ENCODE results near the gene RERE.
A peak's percentile ranks its signal among the peaks of the same experiment; 100 is the strongest.

The RERE gene

GRCh38 chr1:8711151-8711550 lies 106.3 kb downstream of the RERE start:
- Histone ChIP-seq H3K4me1 (ENCODE audit: insufficient read depth, low read length) (peaks cover 27% of the 10 kb centered on the region), H3K9me3 (ENCODE audit: low read length) (no peaks in the 10 kb centered on the region), H3K27me3 (ENCODE audit: control insufficient read depth in 1 of 2, insufficient read depth in 2 of 2, low read length in 2 of 2) (no peaks in the 10 kb centered on the region), H3K27ac (ENCODE audit: low read depth, low read length) (no peak overlapping the region), H3K36me3 (ENCODE audit: insufficient read depth, low read length) (no peaks in the 10 kb centered on the region), H3K9ac (ENCODE audit: low read length) (no peak overlapping the region), H3K4me3 (ENCODE audit: low read depth in 1 of 2, low read length in 2 of 2) (no peak overlapping the region)

DNA sequence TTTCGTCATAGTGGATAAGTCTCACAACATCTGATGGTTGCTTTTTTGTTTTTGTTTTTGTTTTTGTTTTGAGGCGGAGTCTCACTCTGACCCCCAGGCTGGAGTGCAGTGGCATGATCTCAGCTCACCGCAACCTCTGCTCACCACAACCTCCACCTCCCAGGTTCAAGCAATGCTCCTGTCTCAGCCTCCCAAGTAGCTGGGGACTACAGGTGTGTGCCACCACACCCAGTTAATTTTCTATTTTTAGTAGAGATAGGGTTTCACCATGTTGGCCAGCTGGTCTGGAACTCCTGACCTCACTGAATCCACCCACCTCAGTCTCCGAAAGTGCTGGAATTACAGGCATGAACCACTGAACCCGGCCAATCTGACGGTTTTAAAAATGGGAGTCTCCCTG lies 109.2 kb downstream of the RERE start:
- H3K9me3 ChIP-seq (ENCODE audit: low read length) = no peaks in the 10 kb centered on the region
- H3K9ac ChIP-seq (ENCODE audit: low read length) = no peak overlapping the region
- H3K27me3 ChIP-seq (ENCODE audit: control insufficient read depth in 1 of 2, insufficient read depth in 2 of 2, low read length in 2 of 2) = no peaks in the 10 kb centered on the region
- peaks cover 42% of the 10 kb centered on the region for H3K4me1 ChIP-seq (ENCODE audit: insufficient read depth, low read length)
- no peaks in the 10 kb centered on the region for H3K36me3 ChIP-seq (ENCODE audit: insufficient read depth, low read length)
- no peak overlapping the region for H3K27ac ChIP-seq (ENCODE audit: low read depth, low read length)
- no peak overlapping the region for H3K4me3 ChIP-seq (ENCODE audit: low read depth in 1 of 2, low read length in 2 of 2)

GRCh38 chr1:8706995-8707396 lies 110.4 kb downstream of the RERE start:
- H3K27ac ChIP-seq (ENCODE audit: low read depth, low read length) = no peak overlapping the region
- peaks cover 32% of the 10 kb centered on the region for H3K4me1 ChIP-seq (ENCODE audit: insufficient read depth, low read length)
- no peak overlapping the region for H3K9ac ChIP-seq (ENCODE audit: low read length)
- H3K9me3 ChIP-seq (ENCODE audit: low read length) = no peaks in the 10 kb centered on the region
- H3K27me3 ChIP-seq (ENCODE audit: control insufficient read depth in 1 of 2, insufficient read depth in 2 of 2, low read length in 2 of 2) = no peaks in the 10 kb centered on the region
- H3K4me3 ChIP-seq (ENCODE audit: low read depth in 1 of 2, low read length in 2 of 2) = no peak overlapping the region
- H3K36me3 ChIP-seq (ENCODE audit: insufficient read depth, low read length) = no peaks in the 10 kb centered on the region

GRCh38 chr1:8706291-8706690 lies 111.1 kb downstream of the RERE start:
- Histone ChIP-seq H3K36me3 (ENCODE audit: insufficient read depth, low read length) (no peaks in the 10 kb centered on the region), H3K4me1 (ENCODE audit: insufficient read depth, low read length) (peaks cover 34% of the 10 kb centered on the region), H3K27me3 (ENCODE audit: control insufficient read depth in 1 of 2, insufficient read depth in 2 of 2, low read length in 2 of 2) (no peaks in the 10 kb centered on the region), H3K27ac (ENCODE audit: low read depth, low read length) (no peak overlapping the region), H3K9ac (ENCODE audit: low read length) (no peak overlapping the region), H3K9me3 (ENCODE audit: low read length) (no peaks in the 10 kb centered on the region), H3K4me3 (ENCODE audit: low read depth in 1 of 2, low read length in 2 of 2) (no peak overlapping the region)

DNA sequence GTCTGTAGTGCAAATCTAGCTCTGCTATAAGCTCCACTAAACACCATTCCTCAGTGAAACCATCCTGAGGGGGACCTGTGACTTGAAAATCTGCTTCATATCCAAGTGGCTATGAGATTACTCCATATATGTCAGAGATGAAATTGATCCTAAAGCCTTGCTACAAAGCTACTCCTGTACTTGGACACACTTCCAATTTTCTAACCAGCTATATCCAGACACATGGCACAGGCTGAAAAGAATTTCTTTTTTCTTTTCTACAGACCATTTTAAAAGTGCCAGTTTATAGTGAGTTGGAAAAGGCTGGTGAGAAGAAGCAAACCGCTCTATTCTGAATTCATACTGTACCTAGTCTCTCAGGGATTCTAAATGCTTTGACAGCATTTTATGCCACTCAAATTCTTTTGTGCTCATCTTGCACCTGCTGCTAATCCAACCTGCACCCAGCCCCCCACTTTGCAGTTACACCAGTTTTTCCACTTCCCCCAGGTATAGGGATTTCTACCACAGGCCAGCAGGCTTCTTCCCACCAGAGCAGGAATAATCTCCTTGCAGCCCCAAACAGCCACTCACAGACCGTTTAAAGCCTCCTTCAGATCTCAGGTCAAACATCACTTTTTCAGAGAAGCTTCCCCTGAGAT lies 112.5 kb downstream of the RERE start:
- no peak overlapping the region for H3K27ac ChIP-seq (ENCODE audit: low read depth, low read length)
- H3K27me3 ChIP-seq (ENCODE audit: control insufficient read depth in 1 of 2, insufficient read depth in 2 of 2, low read length in 2 of 2) = no peaks in the 10 kb centered on the region
- no peaks in the 10 kb centered on the region for H3K36me3 ChIP-seq (ENCODE audit: insufficient read depth, low read length)
- no peaks in the 10 kb centered on the region for H3K9me3 ChIP-seq (ENCODE audit: low read length)
- H3K9ac ChIP-seq (ENCODE audit: low read length) = peak overlapping the region; percentile 4
- no peak overlapping the region for H3K4me3 ChIP-seq (ENCODE audit: low read depth in 1 of 2, low read length in 2 of 2)
- H3K4me1 ChIP-seq (ENCODE audit: insufficient read depth, low read length) = peaks cover 46% of the 10 kb centered on the region

GRCh38 chr1:8702850-8703810 lies 114.3 kb downstream of the RERE start:
- no peaks in the 10 kb centered on the region for H3K9me3 ChIP-seq (ENCODE audit: low read length)
- H3K9ac ChIP-seq (ENCODE audit: low read length) = peak overlapping the region; percentile 1
- peaks cover 49% of the 10 kb centered on the region for H3K4me1 ChIP-seq (ENCODE audit: insufficient read depth, low read length)
- no peaks in the 10 kb centered on the region for H3K27me3 ChIP-seq (ENCODE audit: control insufficient read depth in 1 of 2, insufficient read depth in 2 of 2, low read length in 2 of 2)
- H3K36me3 ChIP-seq (ENCODE audit: insufficient read depth, low read length) = no peaks in the 10 kb centered on the region
- peak overlapping the region; percentile 63 for H3K27ac ChIP-seq (ENCODE audit: low read depth, low read length)
- peak overlapping the region; percentile 46 to 57 for H3K4me3 ChIP-seq (ENCODE audit: low read depth in 1 of 2, low read length in 2 of 2)

DNA sequence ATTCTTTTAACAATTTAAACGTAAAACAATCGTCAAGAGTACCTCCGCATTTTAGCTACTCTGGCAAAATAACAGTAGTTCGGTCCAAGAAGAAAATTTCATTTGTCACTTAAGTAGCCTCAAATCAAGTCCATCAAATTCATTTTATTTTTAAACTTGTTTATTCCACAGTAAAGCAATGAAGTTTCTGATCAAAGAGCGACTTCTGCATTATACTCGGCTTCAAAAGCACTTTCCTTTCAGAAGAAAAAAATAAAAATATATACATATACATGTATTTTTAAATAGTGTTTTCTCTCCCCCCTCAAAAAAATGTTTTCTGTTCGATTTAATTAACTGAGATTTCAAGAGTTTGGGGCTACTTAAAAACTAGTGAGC lies 115.0 kb downstream of the RERE start:
- no peaks in the 10 kb centered on the region for H3K9me3 ChIP-seq (ENCODE audit: low read length)
- peak overlapping the region; percentile 63 for H3K27ac ChIP-seq (ENCODE audit: low read depth, low read length)
- peaks cover 49% of the 10 kb centered on the region for H3K4me1 ChIP-seq (ENCODE audit: insufficient read depth, low read length)
- peak overlapping the region in 1 of 2 donors; percentile 54 for H3K4me3 ChIP-seq (ENCODE audit: low read depth in 1 of 2, low read length in 2 of 2)
- H3K27me3 ChIP-seq (ENCODE audit: control insufficient read depth in 1 of 2, insufficient read depth in 2 of 2, low read length in 2 of 2) = no peaks in the 10 kb centered on the region
- peak overlapping the region; percentile 1 for H3K9ac ChIP-seq (ENCODE audit: low read length)
- no peaks in the 10 kb centered on the region for H3K36me3 ChIP-seq (ENCODE audit: insufficient read depth, low read length)

DNA sequence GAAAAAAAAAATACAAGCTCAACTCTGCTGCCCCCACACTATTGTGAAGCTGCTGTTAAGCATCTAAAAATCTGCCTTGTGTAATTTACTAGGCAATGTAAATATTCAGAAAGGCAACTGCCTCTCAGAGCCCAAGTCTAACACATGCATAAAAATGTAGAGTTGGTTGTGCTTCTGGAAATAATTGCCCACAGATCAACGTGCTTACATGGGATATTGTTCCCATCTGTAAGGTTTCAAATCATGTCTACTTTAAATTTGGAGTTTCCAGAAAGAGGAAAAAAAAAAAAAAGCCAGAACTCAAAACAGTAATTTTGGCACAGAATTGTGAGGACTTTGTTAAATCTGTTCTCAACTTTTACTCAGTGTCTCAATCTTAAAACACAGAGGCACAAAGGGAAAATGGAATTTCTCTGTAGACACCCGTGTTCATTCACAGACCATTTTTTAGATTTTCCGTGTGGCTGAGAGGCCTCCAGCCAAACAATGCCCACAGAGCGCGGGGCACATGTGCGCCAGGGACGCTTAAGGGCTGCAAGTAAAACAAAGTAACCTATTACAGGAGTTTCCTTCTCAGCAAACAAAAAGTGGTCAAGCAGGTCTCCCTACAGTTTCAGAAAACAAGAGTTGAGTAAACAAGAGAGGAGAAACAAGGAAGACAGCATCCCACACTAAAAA lies 115.5 kb downstream of the RERE start:
- Histone ChIP-seq H3K4me1 (ENCODE audit: insufficient read depth, low read length) (peaks cover 44% of the 10 kb centered on the region), H3K9me3 (ENCODE audit: low read length) (no peaks in the 10 kb centered on the region), H3K4me3 (ENCODE audit: low read depth in 1 of 2, low read length in 2 of 2) (peak overlapping the region in 1 of 2 donors; percentile 54), H3K9ac (ENCODE audit: low read length) (peak overlapping the region; percentile 1), H3K36me3 (ENCODE audit: insufficient read depth, low read length) (no peaks in the 10 kb centered on the region), H3K27me3 (ENCODE audit: control insufficient read depth in 1 of 2, insufficient read depth in 2 of 2, low read length in 2 of 2) (no peaks in the 10 kb centered on the region), H3K27ac (ENCODE audit: low read depth, low read length) (peak overlapping the region; percentile 63)

DNA sequence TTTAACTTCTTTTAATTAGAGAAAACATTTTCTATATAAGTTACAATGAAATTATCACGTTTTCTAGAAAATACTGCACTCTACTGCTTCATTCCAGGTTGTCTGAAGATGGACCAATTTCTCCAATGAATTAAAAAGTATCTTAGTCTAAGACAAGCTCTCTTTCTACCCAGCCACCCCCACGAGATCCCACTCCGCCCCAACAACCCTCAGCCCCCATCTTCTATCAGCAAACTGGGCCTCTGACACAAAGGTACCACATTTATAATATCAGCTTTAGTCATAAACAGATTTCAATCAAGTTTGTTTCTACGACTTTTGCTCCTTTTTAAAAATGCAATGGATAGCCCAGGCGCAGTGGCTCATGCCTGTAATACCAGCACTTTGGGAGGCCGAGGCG lies 117.8 kb downstream of the RERE start:
- H3K27me3 ChIP-seq (ENCODE audit: control insufficient read depth in 1 of 2, insufficient read depth in 2 of 2, low read length in 2 of 2) = no peaks in the 10 kb centered on the region
- H3K9me3 ChIP-seq (ENCODE audit: low read length) = no peaks in the 10 kb centered on the region
- peaks cover 32% of the 10 kb centered on the region for H3K4me1 ChIP-seq (ENCODE audit: insufficient read depth, low read length)

GRCh38 chr1:8698937-8699447 lies 118.4 kb downstream of the RERE start:
- Histone ChIP-seq H3K27me3 (ENCODE audit: control insufficient read depth in 1 of 2, insufficient read depth in 2 of 2, low read length in 2 of 2) (no peaks in the 10 kb centered on the region), H3K4me1 (ENCODE audit: insufficient read depth, low read length) (peaks cover 27% of the 10 kb centered on the region), H3K4me3 (ENCODE audit: low read depth in 1 of 2, low read length in 2 of 2) (no peak overlapping the region), H3K9ac (ENCODE audit: low read length) (no peak overlapping the region), H3K9me3 (ENCODE audit: low read length) (no peaks in the 10 kb centered on the region), H3K27ac (ENCODE audit: low read depth, low read length) (no peak overlapping the region), H3K36me3 (ENCODE audit: insufficient read depth, low read length) (no peaks in the 10 kb centered on the region)

More for the DNA sequence above, 117.8 kb downstream of the RERE start:
- Histone ChIP-seq H3K27ac (ENCODE audit: low read depth, low read length) (no peak overlapping the region), H3K9ac (ENCODE audit: low read length) (no peak overlapping the region), H3K4me3 (ENCODE audit: low read depth in 1 of 2, low read length in 2 of 2) (no peak overlapping the region), H3K36me3 (ENCODE audit: insufficient read depth, low read length) (no peaks in the 10 kb centered on the region)

GRCh38 chr1:8698012-8698630 lies 119.3 kb downstream of the RERE start:
- no peak overlapping the region for H3K4me3 ChIP-seq (ENCODE audit: low read depth in 1 of 2, low read length in 2 of 2)
- H3K9ac ChIP-seq (ENCODE audit: low read length) = no peak overlapping the region
- H3K27me3 ChIP-seq (ENCODE audit: control insufficient read depth in 1 of 2, insufficient read depth in 2 of 2, low read length in 2 of 2) = no peaks in the 10 kb centered on the region
- no peaks in the 10 kb centered on the region for H3K36me3 ChIP-seq (ENCODE audit: insufficient read depth, low read length)
- peaks cover 24% of the 10 kb centered on the region for H3K4me1 ChIP-seq (ENCODE audit: insufficient read depth, low read length)
- no peaks in the 10 kb centered on the region for H3K9me3 ChIP-seq (ENCODE audit: low read length)
- H3K27ac ChIP-seq (ENCODE audit: low read depth, low read length) = no peak overlapping the region

Data from muscle layer of colon (tissue), 2 donors.